ENCODE results near the gene ZNF169.
A peak's percentile ranks its signal among the peaks of the same experiment; 100 is the strongest.
"Not testable (repeated sequence)": the region's sequence is repeated elsewhere in the genome, so short reads cannot be mapped to it uniquely, and the experiment has no call there.

The ZNF169 gene

GRCh38 chr9:94259077-94259862 is at the start of gene ZNF169:
Gene ZNF169, plus strand, starts transcription at chr9:94259298. Its CDS starts 19,515 bp downstream, at chr9:94278813.
- Mint-ChIP-seq H3K4me3 (peak within 1 kb of the TSS; percentile 100), H3K27me3 (peaks cover 6% of the 10 kb centered on the region), H3K4me1 (ENCODE audit: low read depth) (peaks cover 35% of the 10 kb centered on the region), H3K36me3 (ENCODE audit: low read depth) (peaks cover 31% of the 10 kb centered on the region), H3K27ac (peak within 1 kb of the TSS; percentile 99), H3K9me3 (no peaks in the 10 kb centered on the region)

- Mint-ChIP-seq H3K36me3 (ENCODE audit: low read depth) (no peaks in the 10 kb centered on the region), H3K4me3 (no peak overlapping the region), H3K4me1 (ENCODE audit: low read depth) (peaks cover 4% of the 10 kb centered on the region), H3K27me3 (peaks cover 11% of the 10 kb centered on the region), H3K27ac (no peak overlapping the region), H3K9me3 (no peaks in the 10 kb centered on the region)
Observed at GRCh38 chr9:94210616-94211603, 48.2 kb upstream of the ZNF169 start.

- Mint-ChIP-seq H3K27me3 (peaks cover 11% of the 10 kb centered on the region), H3K9me3 (no peaks in the 10 kb centered on the region), H3K4me3 (no peak overlapping the region), H3K4me1 (ENCODE audit: low read depth) (peaks cover 4% of the 10 kb centered on the region), H3K27ac (no peak overlapping the region), H3K36me3 (ENCODE audit: low read depth) (no peaks in the 10 kb centered on the region)
Observed at GRCh38 chr9:94212091-94212490, 47.0 kb upstream of the ZNF169 start.

- H3K9me3 Mint-ChIP-seq = no peaks in the 10 kb centered on the region
- H3K27me3 Mint-ChIP-seq = peaks cover 11% of the 10 kb centered on the region
- H3K36me3 Mint-ChIP-seq (ENCODE audit: low read depth) = no peaks in the 10 kb centered on the region
- no peak overlapping the region for H3K27ac Mint-ChIP-seq
- no peak overlapping the region for H3K4me3 Mint-ChIP-seq
- peaks cover 4% of the 10 kb centered on the region for H3K4me1 Mint-ChIP-seq (ENCODE audit: low read depth)
Observed at GRCh38 chr9:94212531-94212930, 46.6 kb upstream of the ZNF169 start.

- H3K9me3 Mint-ChIP-seq = no peaks in the 10 kb centered on the region
- H3K27ac Mint-ChIP-seq = no peak overlapping the region
- H3K36me3 Mint-ChIP-seq (ENCODE audit: low read depth) = no peaks in the 10 kb centered on the region
- peaks cover 15% of the 10 kb centered on the region for H3K27me3 Mint-ChIP-seq
- peak overlapping the region; percentile 24 for H3K4me3 Mint-ChIP-seq
- H3K4me1 Mint-ChIP-seq (ENCODE audit: low read depth) = peaks cover 4% of the 10 kb centered on the region
Observed at GRCh38 chr9:94213511-94214124, 45.5 kb upstream of the ZNF169 start.

GRCh38 chr9:94222870-94223269 is 36.2 kb upstream of the ZNF169 start:
- H3K27me3 Mint-ChIP-seq = peaks cover 41% of the 10 kb centered on the region
- H3K27ac Mint-ChIP-seq = no peak overlapping the region
- no peaks in the 10 kb centered on the region for H3K4me1 Mint-ChIP-seq (ENCODE audit: low read depth)
- peaks cover 4% of the 10 kb centered on the region for H3K9me3 Mint-ChIP-seq
- H3K4me3 Mint-ChIP-seq = no peak overlapping the region
- no peaks in the 10 kb centered on the region for H3K36me3 Mint-ChIP-seq (ENCODE audit: low read depth)

GRCh38 chr9:94225413-94225812 is 33.7 kb upstream of the ZNF169 start:
- H3K27me3 Mint-ChIP-seq = peaks cover 50% of the 10 kb centered on the region
- not testable (repeated sequence) for H3K4me1 Mint-ChIP-seq (ENCODE audit: low read depth); H3K9me3 Mint-ChIP-seq; H3K36me3 Mint-ChIP-seq (ENCODE audit: low read depth); H3K4me3 Mint-ChIP-seq; H3K27ac Mint-ChIP-seq

- Mint-ChIP-seq H3K36me3 (ENCODE audit: low read depth) (peaks cover 6% of the 10 kb centered on the region), H3K27me3 (peaks cover 64% of the 10 kb centered on the region), H3K4me3 (no peak overlapping the region), H3K4me1 (ENCODE audit: low read depth) (no peaks in the 10 kb centered on the region), H3K9me3 (peaks cover 10% of the 10 kb centered on the region), H3K27ac (no peak overlapping the region)
Observed at GRCh38 chr9:94228616-94229015, 30.5 kb upstream of the ZNF169 start.

- Mint-ChIP-seq H3K27ac (no peak overlapping the region), H3K4me3 (no peak overlapping the region), H3K36me3 (ENCODE audit: low read depth) (peaks cover 6% of the 10 kb centered on the region), H3K4me1 (ENCODE audit: low read depth) (no peaks in the 10 kb centered on the region), H3K9me3 (peaks cover 6% of the 10 kb centered on the region), H3K27me3 (peaks cover 44% of the 10 kb centered on the region)
Observed at GRCh38 chr9:94232428-94232827, 26.7 kb upstream of the ZNF169 start.

- H3K27me3 Mint-ChIP-seq, H3K4me3 Mint-ChIP-seq: not testable (repeated sequence)
Observed at GRCh38 chr9:94241098-94241497, 18.0 kb upstream of the ZNF169 start.

GRCh38 chr9:94245651-94246050 is 13.4 kb upstream of the ZNF169 start:
- H3K9me3 Mint-ChIP-seq = no peaks in the 10 kb centered on the region
- no peaks in the 10 kb centered on the region for H3K36me3 Mint-ChIP-seq (ENCODE audit: low read depth)
- H3K27ac Mint-ChIP-seq = no peak overlapping the region
- peaks cover 5% of the 10 kb centered on the region for H3K27me3 Mint-ChIP-seq
- H3K4me3 Mint-ChIP-seq = no peak overlapping the region
- peaks cover 8% of the 10 kb centered on the region for H3K4me1 Mint-ChIP-seq (ENCODE audit: low read depth)

More at GRCh38 chr9:94241098-94241497, 18.0 kb upstream of the ZNF169 start:
- not testable (repeated sequence) for H3K4me1 Mint-ChIP-seq (ENCODE audit: low read depth); H3K36me3 Mint-ChIP-seq (ENCODE audit: low read depth); H3K27ac Mint-ChIP-seq; H3K9me3 Mint-ChIP-seq

- H3K27ac Mint-ChIP-seq = no peak overlapping the region
- peaks cover 12% of the 10 kb centered on the region for H3K4me1 Mint-ChIP-seq (ENCODE audit: low read depth)
- H3K27me3 Mint-ChIP-seq = no peaks in the 10 kb centered on the region
- no peak overlapping the region for H3K4me3 Mint-ChIP-seq
- H3K9me3 Mint-ChIP-seq = no peaks in the 10 kb centered on the region
- H3K36me3 Mint-ChIP-seq (ENCODE audit: low read depth) = no peaks in the 10 kb centered on the region
Observed at GRCh38 chr9:94250456-94250855, 8.6 kb upstream of the ZNF169 start.

GRCh38 chr9:94256007-94256406 is 3.1 kb upstream of the ZNF169 start:
- Mint-ChIP-seq H3K36me3 (ENCODE audit: low read depth) (peaks cover 8% of the 10 kb centered on the region), H3K4me3 (no peak overlapping the region)

GRCh38 chr9:94265626-94266402 is 6.7 kb downstream of the ZNF169 start:
- not testable (repeated sequence) for H3K9me3 Mint-ChIP-seq, H3K27me3 Mint-ChIP-seq, H3K4me3 Mint-ChIP-seq, H3K27ac Mint-ChIP-seq
- H3K36me3 Mint-ChIP-seq (ENCODE audit: low read depth) = peaks cover 59% of the 10 kb centered on the region
- peaks cover 24% of the 10 kb centered on the region for H3K4me1 Mint-ChIP-seq (ENCODE audit: low read depth)

More at GRCh38 chr9:94256007-94256406, 3.1 kb upstream of the ZNF169 start:
- H3K9me3 Mint-ChIP-seq = no peaks in the 10 kb centered on the region
- H3K27ac Mint-ChIP-seq = no peak overlapping the region
- peaks cover 6% of the 10 kb centered on the region for H3K27me3 Mint-ChIP-seq
- peaks cover 12% of the 10 kb centered on the region for H3K4me1 Mint-ChIP-seq (ENCODE audit: low read depth)

All from stimulated activated naive CD8-positive, alpha-beta T cell treated with anti-CD3 and anti-CD28 coated beads, Interleukin-15, Interleukin-2, amounts not matched to agents 100 ng/mL and 50 ng/mL, for 24 hours (primary cell).